ENCODE measurements around the gene MAST1.

Gene MAST1

DNA sequence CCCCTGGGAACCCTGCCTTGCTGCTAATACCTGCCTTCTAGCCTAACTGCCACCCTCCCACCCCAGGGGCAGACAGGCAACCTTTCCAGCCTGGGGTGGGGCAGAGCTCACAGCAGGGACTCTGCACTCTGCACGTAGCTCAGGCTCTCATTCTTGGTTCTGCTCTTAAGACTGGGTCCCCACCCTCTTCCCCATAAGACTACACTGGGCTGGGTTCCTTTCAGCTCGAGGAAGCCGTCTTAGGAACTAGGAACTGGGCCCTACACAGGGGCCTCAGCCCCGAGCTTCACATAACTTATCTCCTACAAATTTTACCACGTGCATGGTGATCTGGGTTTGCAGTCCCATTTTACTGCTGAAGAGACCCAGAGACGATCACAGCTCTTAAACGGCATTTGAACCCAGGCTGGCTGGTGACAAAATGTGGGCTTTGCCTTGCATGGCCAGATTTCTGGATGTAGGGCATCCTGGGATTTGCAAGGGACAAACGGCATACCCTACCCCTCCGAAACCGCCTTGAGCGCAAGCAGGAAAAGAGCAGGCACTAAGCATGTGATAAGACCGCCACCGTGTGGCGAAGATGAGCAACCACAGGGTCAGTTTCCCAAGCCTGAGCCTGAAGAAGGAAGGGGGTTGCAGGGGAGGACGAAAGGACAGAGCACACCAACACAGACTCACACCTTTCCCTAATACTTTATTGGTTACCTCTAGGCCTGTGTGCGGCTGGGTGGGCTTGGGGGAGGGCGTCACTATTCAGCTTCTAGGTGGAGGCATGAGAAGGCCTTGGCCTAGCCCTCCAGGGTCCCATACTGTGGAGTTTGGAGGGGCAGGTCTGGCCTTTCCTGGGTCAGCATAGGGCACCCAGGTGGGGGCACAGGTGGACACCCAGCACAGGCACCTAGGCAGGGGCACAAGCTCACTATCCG, 41.9 kb upstream of the MAST1 start:
- no peak for TF ChIP-seq GATA3 (IDR thresholded peaks at IDR 0.05; ENCODE audit: low read depth, low read length)
- TF ChIP-seq GATA2 (IDR thresholded peaks at IDR 0.05; ENCODE audit: low read depth, low read length): no peak

- TF ChIP-seq GATA3 (IDR thresholded peaks at IDR 0.05; ENCODE audit: low read depth, low read length): no peak
- no peak for TF ChIP-seq GATA2 (IDR thresholded peaks at IDR 0.05; ENCODE audit: low read depth, low read length)
Observed at GRCh38 chr19:12797141-12797587, 41.2 kb upstream of the MAST1 start.

- TF ChIP-seq GATA3 (IDR thresholded peaks at IDR 0.05; ENCODE audit: low read depth, low read length) (no peak), GATA2 (IDR thresholded peaks at IDR 0.05; ENCODE audit: low read depth, low read length) (no peak)
Observed at GRCh38 chr19:12799742-12800465, 38.4 kb upstream of the MAST1 start.

GRCh38 chr19:12800466-12800770, 37.9 kb upstream of the MAST1 start:
- TF ChIP-seq GATA3 (IDR thresholded peaks at IDR 0.05; ENCODE audit: low read depth, low read length): no peak
- no peak for TF ChIP-seq GATA2 (IDR thresholded peaks at IDR 0.05; ENCODE audit: low read depth, low read length)

DNA sequence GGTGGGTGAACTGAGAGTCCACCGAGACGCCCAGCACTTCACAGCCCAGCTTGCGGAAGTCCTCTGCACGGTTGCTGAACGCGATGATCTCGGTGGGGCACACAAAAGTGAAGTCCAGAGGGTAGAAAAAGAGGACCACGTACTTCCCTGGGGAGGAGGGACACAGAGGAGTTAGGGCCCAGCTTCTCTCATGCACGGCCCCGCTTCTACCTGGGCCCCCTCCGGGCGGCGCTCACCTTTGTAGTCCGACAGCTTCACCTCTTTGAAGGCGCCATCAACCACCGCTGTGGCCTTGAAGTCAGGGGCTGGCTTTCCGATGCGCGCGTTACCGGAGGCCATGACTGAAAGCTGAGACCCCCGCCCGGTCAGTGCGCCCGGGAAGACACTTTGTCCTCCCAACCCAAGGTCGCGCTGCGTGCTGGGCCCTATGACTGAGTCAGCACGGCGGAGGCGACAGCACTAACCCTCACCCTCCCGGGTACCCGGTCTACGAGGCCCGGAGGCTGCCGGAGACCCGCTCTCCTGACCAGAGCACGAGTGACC, 37.3 kb upstream of the MAST1 start:
- TF ChIP-seq GATA3 (IDR thresholded peaks at IDR 0.05; ENCODE audit: low read depth, low read length): no peak

DNA sequence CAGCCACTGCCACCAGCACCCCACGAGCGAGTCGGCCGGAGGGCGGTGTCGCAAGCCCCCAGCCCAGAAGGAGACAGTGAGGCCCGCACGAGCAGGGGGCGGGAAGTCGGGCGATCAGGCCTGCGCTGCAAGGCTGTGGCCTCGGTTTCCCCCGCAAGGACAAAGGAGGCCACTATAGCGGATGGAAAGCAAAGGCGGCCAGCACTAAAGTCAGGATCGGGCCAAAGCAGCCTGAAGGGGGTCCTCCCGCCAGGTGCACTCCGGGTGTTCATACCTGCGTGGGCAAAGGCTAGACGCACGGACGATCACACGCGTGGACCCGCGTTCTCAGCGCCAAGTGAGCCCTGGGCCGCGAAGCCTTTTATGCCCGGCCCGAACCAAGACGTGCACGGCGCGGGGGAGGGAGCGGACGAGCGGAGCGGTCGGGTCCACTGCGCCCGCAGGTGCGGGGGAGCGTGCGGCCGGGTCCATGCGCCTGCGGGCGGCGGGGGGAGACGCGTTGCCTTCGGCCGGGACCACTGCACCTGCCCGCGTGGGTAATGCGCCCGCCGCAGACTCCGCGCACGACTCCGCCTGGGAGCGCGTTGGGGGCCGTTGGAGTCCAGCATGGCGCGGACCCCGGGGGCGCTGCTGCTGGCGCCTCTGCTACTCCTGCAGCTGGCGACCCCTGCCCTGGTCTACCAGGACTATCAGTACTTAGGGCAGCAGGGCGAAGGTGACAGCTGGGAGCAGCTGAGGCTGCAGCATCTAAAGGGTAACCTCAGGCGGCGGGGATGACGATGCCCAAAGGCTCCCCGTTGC, 36.6 kb upstream of the MAST1 start, which contains the start of the genes PRDX2 and THSD8:
TSS of gene PRDX2 (minus strand) at position 335 of the 801 bp plus-strand sequence. CDS start 539 bp downstream, outside the sequence.
TSS of gene THSD8 (plus strand) at position 604 of the 801 bp plus-strand sequence. CDS start at position 607, 3 bp downstream.
- TF ChIP-seq GATA3 (IDR thresholded peaks at IDR 0.05; ENCODE audit: low read depth, low read length): no peak
- no peak for TF ChIP-seq GATA2 (IDR thresholded peaks at IDR 0.05; ENCODE audit: low read depth, low read length)

DNA sequence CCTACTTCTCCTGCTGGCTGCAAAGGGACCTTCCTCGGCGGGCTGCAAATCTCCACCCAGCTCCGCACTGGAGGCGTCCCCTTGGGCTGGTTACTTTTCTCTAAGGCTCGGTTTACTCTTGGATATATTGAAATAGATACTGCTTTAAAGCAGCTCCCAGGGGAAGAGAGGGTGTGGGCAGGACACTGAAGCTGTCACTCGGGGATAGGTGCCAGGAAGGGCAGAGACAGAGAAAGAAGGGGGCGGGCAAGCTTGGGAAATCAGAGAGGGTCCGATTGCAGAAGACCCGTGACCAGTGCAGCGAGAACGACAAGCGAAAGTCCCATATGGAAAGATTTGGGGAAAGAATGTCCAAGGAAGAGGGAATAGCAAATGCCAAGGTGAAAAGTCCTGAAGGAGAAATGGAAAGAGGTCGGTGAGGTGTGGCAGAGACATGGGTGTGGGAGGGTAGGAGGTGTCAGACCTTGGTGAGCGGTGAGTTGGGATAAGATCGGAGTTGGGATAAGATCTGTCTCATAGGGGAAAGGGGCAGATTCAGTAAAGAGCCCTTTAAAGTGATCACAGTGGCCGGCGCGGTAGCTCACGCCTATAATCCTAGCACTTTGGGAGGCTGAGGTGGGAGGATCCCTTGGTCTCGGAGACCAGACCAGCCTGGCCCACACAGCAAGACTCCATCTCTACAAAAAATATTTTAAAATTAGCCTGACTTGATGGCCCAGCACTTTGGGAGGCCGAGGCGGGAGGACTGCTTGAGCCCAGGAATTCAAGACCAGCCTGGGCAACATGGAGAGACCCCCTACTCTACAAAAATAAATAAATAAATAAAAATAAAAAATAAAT, 35.8 kb upstream of the MAST1 start:
- TF ChIP-seq GATA3 (IDR thresholded peaks at IDR 0.05; ENCODE audit: low read depth, low read length): no peak

- TF ChIP-seq GATA2 (IDR thresholded peaks at IDR 0.05; ENCODE audit: low read depth, low read length): no peak
Observed at GRCh38 chr19:12804051-12804450, 34.3 kb upstream of the MAST1 start.

- no peak for TF ChIP-seq GATA3 (IDR thresholded peaks at IDR 0.05; ENCODE audit: low read depth, low read length)
Observed at GRCh38 chr19:12806242-12807081, 31.9 kb upstream of the MAST1 start, which contains the start of gene RNASEH2A. Gene RNASEH2A (plus strand): TSS chr19:12806584. CDS start chr19:12806674, 90 bp downstream.

GRCh38 chr19:12815088-12815487, 23.2 kb upstream of the MAST1 start:
- TF ChIP-seq GATA2 (IDR thresholded peaks at IDR 0.05; ENCODE audit: low read depth, low read length): no peak
- TF ChIP-seq GATA3 (IDR thresholded peaks at IDR 0.05; ENCODE audit: low read depth, low read length): no peak

DNA sequence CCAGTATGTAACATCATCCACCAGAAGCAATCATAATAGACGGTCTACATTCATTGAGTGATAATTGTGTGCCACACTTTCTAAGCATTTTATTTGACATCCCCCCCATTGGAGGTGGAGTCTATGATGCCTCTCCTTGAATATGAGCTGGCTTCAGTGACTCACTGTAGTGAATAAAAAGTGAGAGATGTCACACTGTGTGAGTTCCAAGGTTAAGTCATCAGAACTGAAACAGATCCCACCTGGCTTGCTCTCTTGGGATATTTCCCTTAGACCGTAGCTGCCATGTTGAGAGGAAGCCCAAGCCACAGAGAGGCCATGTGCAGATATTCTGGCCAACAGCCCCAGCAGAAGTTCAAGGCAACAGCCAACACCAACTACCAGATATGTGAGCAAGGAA, 16.6 kb upstream of the MAST1 start:
- TF ChIP-seq GATA2 (IDR thresholded peaks at IDR 0.05; ENCODE audit: low read depth, low read length): no peak
- TF ChIP-seq GATA3 (IDR thresholded peaks at IDR 0.05; ENCODE audit: low read depth, low read length): no peak
